H9 (cell line): ENCODE results near the gene CTIF. TPM values are rescaled to one million over a fixed set of nuclear protein-coding genes. Genes with fewer than 3 reads are reported as not detected.
A peak's percentile ranks its signal among the peaks of the same experiment; 100 is the strongest.

Experiments
- DNase-seq: peaks from one replicate; pipeline ENCODE4 v3.0.0-alpha.2; 2017
- H2AFZ ChIP-seq: one replicate; pipeline ENCODE4 v1.6.1; 2013; ENCODE audit warnings: mild to moderate bottlenecking, low read length, control low read depth, moderate library complexity
- H2AK5ac ChIP-seq: 2 replicates; pipeline ENCODE4 v1.6.1; 2013; ENCODE audit warnings: low read length, control low read depth, mixed read lengths; ENCODE audit not compliant: insufficient read length
- H2BK120ac ChIP-seq: one replicate; pipeline ENCODE4 v1.6.1; 2013; ENCODE audit warnings: low read depth, mild to moderate bottlenecking, low read length, control low read depth, inconsistent platforms; ENCODE audit not compliant: poor library complexity, severe bottlenecking
- H2BK12ac ChIP-seq: 2 replicates; pipeline ENCODE4 v1.6.1; 2013; ENCODE audit warnings: low read length, control low read depth, mixed read lengths, low read depth; ENCODE audit not compliant: insufficient read length
- H2BK15ac ChIP-seq: 2 replicates; pipeline ENCODE4 v1.6.1; 2013; ENCODE audit warnings: low read depth, low read length, control low read depth
- H2BK20ac ChIP-seq: one replicate; pipeline ENCODE4 v1.6.1; 2013; ENCODE audit warnings: low read depth, mild to moderate bottlenecking, low read length, control low read depth, inconsistent platforms; ENCODE audit not compliant: poor library complexity, severe bottlenecking
- H2BK5ac ChIP-seq: 2 replicates; pipeline ENCODE4 v1.6.1; 2013; ENCODE audit warnings: low read length, control low read depth, mixed read lengths; ENCODE audit not compliant: insufficient read length
- H3K14ac ChIP-seq: 2 replicates; pipeline ENCODE4 v1.6.1; 2013; ENCODE audit warnings: low read length, control low read depth; ENCODE audit not compliant: insufficient read depth
- H3K18ac ChIP-seq: 2 replicates; pipeline ENCODE4 v1.6.1; 2013; ENCODE audit warnings: low read depth, mild to moderate bottlenecking, mixed read lengths, low read length, control low read depth; ENCODE audit not compliant: insufficient read length
- H3K23ac ChIP-seq: 2 replicates; pipeline ENCODE4 v1.6.1; 2013; ENCODE audit warnings: low read length, control low read depth, mixed read lengths, low read depth; ENCODE audit not compliant: insufficient read length
- H3K23me2 ChIP-seq: 2 replicates; pipeline ENCODE4 v1.6.1; 2013; ENCODE audit warnings: low read depth, mild to moderate bottlenecking, mixed read lengths, low read length, control low read depth; ENCODE audit not compliant: insufficient read length, poor library complexity, severe bottlenecking
- H3K27ac ChIP-seq: 2 replicates; pipeline ENCODE4 v1.5.1; 2013; ENCODE audit warnings: low read length, control low read depth, mixed read lengths, low read depth; ENCODE audit not compliant: insufficient read length
- H3K27me3 ChIP-seq: 2 replicates; pipeline ENCODE4 v1.6.1; 2013; ENCODE audit warnings: low read length, control low read depth, inconsistent platforms; ENCODE audit not compliant: insufficient read depth
- H3K4ac ChIP-seq: 2 replicates; pipeline ENCODE4 v1.6.1; 2013; ENCODE audit warnings: low read depth, mild to moderate bottlenecking, control low read depth, inconsistent platforms, low read length, moderate library complexity
- H3K4me1 ChIP-seq: 2 replicates; pipeline ENCODE4 v1.6.1; 2013; ENCODE audit warnings: low read length, control low read depth, inconsistent platforms; ENCODE audit not compliant: insufficient read depth
- H3K4me2 ChIP-seq: 2 replicates; pipeline ENCODE4 v1.6.1; 2013; ENCODE audit warnings: low read length, control low read depth, mixed read lengths; ENCODE audit not compliant: insufficient read length, insufficient read depth
- H3K56ac ChIP-seq: 2 replicates; pipeline ENCODE4 v1.6.1; 2013; ENCODE audit warnings: low read depth, mild to moderate bottlenecking, mixed read lengths, low read length, control low read depth; ENCODE audit not compliant: insufficient read length
- H3K79me1 ChIP-seq: 2 replicates; pipeline ENCODE4 v1.6.1; 2013; ENCODE audit warnings: low read depth, mild to moderate bottlenecking, moderate library complexity, low read length, control low read depth, inconsistent platforms; ENCODE audit not compliant: insufficient read depth, poor library complexity, severe bottlenecking
- H3K79me2 ChIP-seq: 2 replicates; pipeline ENCODE4 v1.6.1; 2013; ENCODE audit warnings: low read length, control low read depth, inconsistent platforms; ENCODE audit not compliant: insufficient read depth
- H3K9ac ChIP-seq: 2 replicates; pipeline ENCODE4 v1.6.1; 2013; ENCODE audit warnings: low read length, control low read depth, mixed read lengths; ENCODE audit not compliant: insufficient read length; ENCODE audit errors: extremely low read depth
- H3K9me3 ChIP-seq: one replicate; pipeline ENCODE4 v1.6.1; 2013; ENCODE audit warnings: low read depth, low read length, inconsistent platforms; ENCODE audit not compliant: control insufficient read depth
- H3T11ph ChIP-seq: one replicate; pipeline ENCODE4 v1.6.1; 2013; ENCODE audit warnings: mild to moderate bottlenecking, low read length, control low read depth, inconsistent platforms
- H4K20me1 ChIP-seq: one replicate; pipeline ENCODE4 v1.6.1; 2013; ENCODE audit not compliant: control insufficient read depth, insufficient read length, insufficient read depth
- H4K5ac ChIP-seq: 2 replicates; pipeline ENCODE4 v1.6.1; 2013; ENCODE audit warnings: low read depth, mild to moderate bottlenecking, mixed read lengths, low read length, control low read depth; ENCODE audit not compliant: insufficient read length
- H4K8ac ChIP-seq: replicated peaks from 2 replicates; pipeline ENCODE4 v1.6.1; 2013; ENCODE audit warnings: low read length, control low read depth, mixed read lengths, low read depth; ENCODE audit not compliant: insufficient read length
- H4K91ac ChIP-seq: 2 replicates; pipeline ENCODE4 v1.6.1; 2013; ENCODE audit warnings: low read depth, mild to moderate bottlenecking, moderate library complexity, mixed read lengths, low read length, control low read depth; ENCODE audit not compliant: insufficient read length
- H3K27ac Mint-ChIP-seq, 3 experiments: 2 replicates in 2 of 3; 3 replicates in 1 of 3; pipeline ENCODE4 v1.8.0; 2020 to 2021; ENCODE audit warnings: mixed read lengths in 3 of 3, mild to moderate bottlenecking in 1 of 3, moderate library complexity in 1 of 3
- H3K27me3 Mint-ChIP-seq: 2 replicates; pipeline ENCODE4 v1.8.0; 2021; ENCODE audit warnings: low read depth, mild to moderate bottlenecking, moderate library complexity, mixed read lengths
- H3K36me3 Mint-ChIP-seq, 3 experiments: 2 replicates in 2 of 3; 3 replicates in 1 of 3; pipeline ENCODE4 v1.8.0; 2020 to 2021; ENCODE audit warnings: low read depth in 3 of 3, mixed read lengths in 3 of 3; ENCODE audit not compliant: insufficient read depth in 1 of 3
- H3K4me1 Mint-ChIP-seq, 2 experiments: 2 replicates each; pipeline ENCODE4 v1.8.0; 2020; ENCODE audit warnings: mixed read lengths in 2 of 2
- H3K4me3 Mint-ChIP-seq, 2 experiments: 2 replicates in 1 of 2; 3 replicates in 1 of 2; pipeline ENCODE4 v1.8.0; 2020 to 2021; ENCODE audit warnings: mild to moderate bottlenecking in 2 of 2, mixed read lengths in 2 of 2, moderate library complexity in 1 of 2
- H3K9me3 Mint-ChIP-seq, 2 experiments: 2 replicates in 1 of 2; 3 replicates in 1 of 2; pipeline ENCODE4 v1.8.0; 2020; ENCODE audit warnings: mild to moderate bottlenecking in 2 of 2, mixed read lengths in 2 of 2, moderate library complexity in 1 of 2
- CTCF ChIP-seq: fragments of 200-600 bp; sonication (generic); conservative IDR thresholded peaks from 3 replicates; pipeline ENCODE4 v1.8.0; 2021; ENCODE audit warnings: antibody characterized with exemption, mild to moderate bottlenecking
- WGBS: extraction: QIAGEN DNeasy Blood & Tissue Kit; methylation state at CpG from one replicate; pipeline ENCODE4 v1.1.7; 2013; ENCODE audit warnings: missing lambda C conversion rate, low lambda C conversion rate, mixed read lengths; ENCODE audit not compliant: insufficient read length; ENCODE audit errors: extremely low coverage; 5-methylcytosine and 5-hydroxymethylcytosine counted together
- total RNA-seq: library from RNA; stranded (reverse); gene quantifications from 2 replicates; pipeline ENCODE4 v1.2.1, GENCODE V29; 2021

The CTIF gene
- total RNA-seq, 1 experiment from 2014 or later, result 15.8 TPM

DNA sequence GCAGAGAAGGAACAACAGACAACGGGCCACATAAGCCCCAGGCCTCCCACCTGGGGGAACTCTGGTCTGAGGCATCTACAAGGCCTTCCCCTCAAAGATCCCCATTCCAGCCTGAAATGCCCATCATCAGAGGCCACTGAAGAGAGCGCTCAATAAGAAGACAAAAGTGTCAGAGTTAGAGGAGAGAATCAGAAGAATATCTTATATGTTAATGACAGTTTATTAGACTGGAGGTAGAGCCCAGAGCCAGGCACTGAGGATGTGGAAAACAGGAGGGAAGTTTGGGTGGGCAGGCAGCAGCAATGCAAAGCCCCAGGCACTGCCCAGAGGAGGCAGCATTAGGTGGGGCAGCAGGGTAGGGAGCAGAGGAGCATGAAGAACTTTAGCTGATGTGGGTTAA lies 2.9 kb upstream of the CTIF start:
- no peak overlapping the region for H3K4ac ChIP-seq
- Mint-ChIP-seq H3K9me3 (no peaks in the 10 kb centered on the region), H3K27ac (no peak overlapping the region), H3K36me3 (no peaks in the 10 kb centered on the region), H3K27me3 (peaks cover 18% of the 10 kb centered on the region), H3K4me1 (peaks cover 10 to 13% of the 10 kb centered on the region in 2 experiments), H3K4me3 (no peak overlapping the region)
- H3T11ph ChIP-seq, result no peak overlapping the region
- H4K20me1 ChIP-seq, result no peaks in the 10 kb centered on the region
- no peak overlapping the region for H2BK20ac ChIP-seq
- no peak overlapping the region for H3K27ac ChIP-seq
- no peak overlapping the region for H4K8ac ChIP-seq
- no peak overlapping the region for H2AK5ac ChIP-seq
- no peak overlapping the region for H2BK12ac ChIP-seq
- H4K5ac ChIP-seq, result no peak overlapping the region
- no peak overlapping the region for H2BK15ac ChIP-seq
- H3K4me2 ChIP-seq, result no peak overlapping the region
- no peak overlapping the region for H3K9ac ChIP-seq
- DNase-seq, result peak; percentile 14
- no peak overlapping the region for H2BK120ac ChIP-seq
- 0 out of 2 replicates have a peak, but pooled peaks cover 2% of the 10 kb centered on the region for H3K4me1 ChIP-seq
- no CpG with 5 or more reads among the region's 2 CpGs for WGBS
- no peak overlapping the region for H3K14ac ChIP-seq
- H2BK5ac ChIP-seq, result no peak overlapping the region
- H3K18ac ChIP-seq, result no peak overlapping the region
- H2AFZ ChIP-seq, result no peak overlapping the region
- H4K91ac ChIP-seq, result no peak overlapping the region
- no peak overlapping the region for H3K56ac ChIP-seq
- no peaks in the 10 kb centered on the region for H3K27me3 ChIP-seq
- no peak for TF ChIP-seq CTCF
- no peak overlapping the region for H3K23ac ChIP-seq
- H3K79me1 ChIP-seq, result no peaks in the 10 kb centered on the region
- no peaks in the 10 kb centered on the region for H3K79me2 ChIP-seq
- H3K9me3 ChIP-seq, result no peaks in the 10 kb centered on the region
- H3K23me2 ChIP-seq, result peaks cover 19% of the 10 kb centered on the region
